Endothelial cell of umbilical vein (primary cell): ENCODE measurements around the gene PABPN1. TPM values are rescaled to one million over a fixed set of nuclear protein-coding genes. Genes with fewer than 3 reads are reported as not detected.

ENCODE experiments used
- BruUV-seq: library from RNA; stranded (reverse); fragments of 400-500 nt; replicated peaks from 2 replicates; lab custom pipeline; 2021; lab: Mats Ljungman, UMichigan
- CTCF ChIA-PET: fragments of 300-600, 350-600 bp; sonication (Branson Sonifier 250); formaldehyde crosslinking; loops from one replicate; lab custom pipeline; 2021; ENCODE audit warnings: antibody characterized with exemption, inconsistent platforms; lab: Charles Lee
- POLR2A ChIA-PET: fragments of 300-600, 350-600 bp; sonication (Branson Sonifier 250); formaldehyde crosslinking; loops from one replicate; lab custom pipeline; 2021; ENCODE audit warnings: antibody characterized with exemption, inconsistent platforms; lab: Charles Lee
- DNase-seq: peaks from one replicate; pipeline ENCODE4 v3.0.0-alpha.2; 2011; ENCODE audit warnings: low read depth, low spot score
- FAIRE-seq: peaks from 2 replicates; lab custom pipeline; 2011; peaks lifted over from hg19 to GRCh38; lab: Jason Lieb, UNC
- H2AFZ ChIP-seq: 2 replicates; pipeline ENCODE4 v1.6.0; 2012; ENCODE audit warnings: low read depth, low read length, control low read depth, inconsistent platforms
- H3K27ac ChIP-seq: 2 replicates; pipeline ENCODE4 v1.5.1; 2011; ENCODE audit warnings: low read depth, mild to moderate bottlenecking, control low read depth, low read length, moderate library complexity; ENCODE audit not compliant: insufficient read depth
- H3K27me3 ChIP-seq, 2 experiments: 2 replicates each; pipeline versions ENCODE4 v1.6.0 to v1.6.1; 2011; ENCODE audit warnings: low read length in 2 of 2, mixed read lengths in 1 of 2; ENCODE audit not compliant: control insufficient read depth in 2 of 2, insufficient read depth in 2 of 2
- H3K36me3 ChIP-seq, 2 experiments: 2 replicates in 1 of 2; 3 replicates in 1 of 2; pipeline ENCODE4 v1.5.1; 2011; ENCODE audit warnings: low read length in 2 of 2, mild to moderate bottlenecking in 1 of 2, moderate library complexity in 1 of 2; ENCODE audit not compliant: control insufficient read depth in 2 of 2, insufficient read depth in 2 of 2; ENCODE audit errors: extremely low read depth in 1 of 2
- H3K4me1 ChIP-seq: 3 replicates; pipeline ENCODE4 v1.5.1; 2011; ENCODE audit warnings: mild to moderate bottlenecking, low read length; ENCODE audit not compliant: control insufficient read depth, insufficient read depth; ENCODE audit errors: extremely low read depth
- H3K4me2 ChIP-seq: 2 replicates; pipeline ENCODE4 v1.6.1; 2011; ENCODE audit warnings: low read length, control low read depth, mixed read lengths; ENCODE audit not compliant: insufficient read depth
- H3K4me3 ChIP-seq, 3 experiments: fragments of 200-600 bp in 1 of 3; sonication (generic), shearing (Covaris generic) in 1 of 3; replicated peaks in 1 of 3; 2 replicates each; pipeline ENCODE4 v1.5.1; 2011 to 2016; ENCODE audit warnings: control low read depth in 3 of 3, low read length in 3 of 3, mild to moderate bottlenecking in 2 of 3, inconsistent platforms in 1 of 3, low read depth in 1 of 3, moderate library complexity in 1 of 3; ENCODE audit not compliant: insufficient read depth in 1 of 3
- H3K79me2 ChIP-seq: 2 replicates; pipeline ENCODE4 v1.6.0; 2012; ENCODE audit warnings: low read length, inconsistent platforms; ENCODE audit not compliant: control insufficient read depth, insufficient read depth
- H3K9ac ChIP-seq: replicated peaks from 2 replicates; pipeline ENCODE3; 2011; ENCODE audit warnings: low read length, control low read depth; ENCODE audit not compliant: insufficient read depth; ENCODE audit errors: extremely low read depth
- H3K9me1 ChIP-seq: replicated peaks from 3 replicates; pipeline ENCODE4 v1.6.0; 2011; ENCODE audit warnings: mild to moderate bottlenecking, low read length; ENCODE audit not compliant: control insufficient read depth, insufficient read depth; ENCODE audit errors: extremely low read depth
- H3K9me3 ChIP-seq: replicated peaks from 2 replicates; pipeline ENCODE4 v1.5.1; 2012; ENCODE audit warnings: low read length, inconsistent platforms; ENCODE audit not compliant: control insufficient read depth, insufficient read depth
- H4K20me1 ChIP-seq: replicated peaks from 2 replicates; pipeline ENCODE3; 2011; ENCODE audit warnings: mild to moderate bottlenecking, low read length; ENCODE audit not compliant: control insufficient read depth, insufficient read depth; ENCODE audit errors: extremely low read depth
- EZH2 ChIP-seq: IDR thresholded peaks from 2 replicates; pipeline ENCODE4 v1.6.1; 2012; ENCODE audit warnings: borderline replicate concordance, low read depth, mild to moderate bottlenecking, moderate library complexity, low read length, inconsistent platforms; ENCODE audit not compliant: severe bottlenecking
- FOS ChIP-seq: IDR thresholded peaks from 2 replicates; pipeline ENCODE4 v1.6.1; 2011; ENCODE audit warnings: mild to moderate bottlenecking, low read length, moderate library complexity, borderline replicate concordance; ENCODE audit not compliant: insufficient read depth
- GATA2 ChIP-seq: IDR thresholded peaks from 2 replicates; pipeline ENCODE4 v1.7.0; 2011; ENCODE audit warnings: low read depth, mild to moderate bottlenecking, moderate library complexity, mixed read lengths, low read length; ENCODE audit not compliant: insufficient read length, insufficient read depth
- JUN ChIP-seq: IDR thresholded peaks from 2 replicates; pipeline ENCODE4 v1.6.1; 2011; ENCODE audit warnings: borderline replicate concordance, low read depth; ENCODE audit not compliant: insufficient read length, insufficient read depth
- MYC ChIP-seq: IDR thresholded peaks from one replicate; pipeline ENCODE4 v1.6.1; 2011; ENCODE audit warnings: mild to moderate bottlenecking, low read depth, low read length
- POLR2A ChIP-seq: IDR thresholded peaks from 2 replicates; pipeline ENCODE4 v1.6.1; 2012; ENCODE audit warnings: low read depth, mild to moderate bottlenecking, control low read depth, low read length
- POLR2AphosphoS5 ChIP-seq: IDR thresholded peaks from 2 replicates; pipeline ENCODE4 v1.6.1; 2012; ENCODE audit warnings: low read depth, mild to moderate bottlenecking, control low read depth, low read length, moderate library complexity; ENCODE audit not compliant: insufficient read depth
- dilution Hi-C: fragments of 300-500 bp; cut with MboI; formaldehyde crosslinking; loops from one replicate; pipeline ENCODE4 v1.15.0; 2019; ENCODE audit warnings: low sequenced_read_pairs; ENCODE audit not compliant: extremely low pct_ligation_motif_present
- intact Hi-C: fragments of 100-400 bp; cut with micrococcal nuclease; formaldehyde crosslinking; loops from one replicate; pipeline ENCODE4 v1.10.0; 2022
- polyA plus RNA-seq, 4 experiments: library from polyadenylated mRNA; depleted of rRNA in 3 of 4; stranded (reverse) in 3 of 4; unstranded in 1 of 4; fragments of >200 nt; gene quantifications; 2 replicates each; pipeline versions ENCODE4 v1.2.1 to v1.2.3, GENCODE V29; 2011 to 2012; ENCODE audit warnings: missing spikeins in 1 of 4
- total RNA-seq: library from RNA; stranded (reverse); gene quantifications from 2 replicates; pipeline ENCODE4 v1.2.3, GENCODE V29; 2021
- TF ChIP-seq, protein P1 (sequence below): IDR thresholded peaks from 2 replicates; pipeline ENCODE4 v1.6.1; 2011; ENCODE audit not compliant: insufficient read depth, insufficient read length
- TF ChIP-seq, protein P2 (sequence below), 2 donors: IDR thresholded peaks; 1 replicate in 1 of 2; 2 replicates in 1 of 2; pipeline ENCODE4 v1.5.1; 2011; ENCODE audit warnings: low read length in 2 of 2, mild to moderate bottlenecking in 2 of 2, moderate library complexity in 2 of 2, control low read depth in 1 of 2, inconsistent platforms in 1 of 2, low read depth in 1 of 2; ENCODE audit not compliant: insufficient read depth in 1 of 2; ENCODE audit errors: extremely low read depth in 1 of 2

PABPN1 gene
- total and polyA plus RNA-seq, 2 donors (not counting 3 experiments of a cell fraction or from before 2014, with no cell fraction given), result 231 TPM

GRCh38 chr14:23349156-23349845, 28.0 kb downstream of the PABPN1 start:
- DNase-seq (no peak), FAIRE-seq (no peak)
- Histone ChIP-seq H3K79me2 (no peaks in the 10 kb centered on the region), H3K9me1 (no peaks in the 10 kb centered on the region), H3K27me3 (peaks cover 32 to 34% of the 10 kb centered on the region in 2 experiments), H3K36me3 (no peaks in the 10 kb centered on the region), H4K20me1 (no peaks in the 10 kb centered on the region), H3K4me1 (no peaks in the 10 kb centered on the region), H3K9me3 (no peaks in the 10 kb centered on the region), H3K27ac (no peak overlapping the region), H3K9ac (no peak overlapping the region), H3K4me2 (no peak overlapping the region), H3K4me3 (no peak overlapping the region), H2AFZ (no peak overlapping the region)
- POLR2A ChIA-PET, result no interaction called here
- BruUV-seq, result no TSS peak
- dilution Hi-C loops, result no loop called here
- TF ChIP-seq EZH2, result no peak
- no peak for TF ChIP-seq FOS
- TF ChIP-seq JUN, result no peak
- no peak for TF ChIP-seq GATA2
- no peak for TF ChIP-seq POLR2AphosphoS5
- TF ChIP-seq MYC, result no peak
- TF ChIP-seq, protein P1, sequence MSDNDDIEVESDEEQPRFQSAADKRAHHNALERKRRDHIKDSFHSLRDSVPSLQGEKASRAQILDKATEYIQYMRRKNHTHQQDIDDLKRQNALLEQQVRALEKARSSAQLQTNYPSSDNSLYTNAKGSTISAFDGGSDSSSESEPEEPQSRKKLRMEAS, result no peak
- TF ChIP-seq, protein P2, sequence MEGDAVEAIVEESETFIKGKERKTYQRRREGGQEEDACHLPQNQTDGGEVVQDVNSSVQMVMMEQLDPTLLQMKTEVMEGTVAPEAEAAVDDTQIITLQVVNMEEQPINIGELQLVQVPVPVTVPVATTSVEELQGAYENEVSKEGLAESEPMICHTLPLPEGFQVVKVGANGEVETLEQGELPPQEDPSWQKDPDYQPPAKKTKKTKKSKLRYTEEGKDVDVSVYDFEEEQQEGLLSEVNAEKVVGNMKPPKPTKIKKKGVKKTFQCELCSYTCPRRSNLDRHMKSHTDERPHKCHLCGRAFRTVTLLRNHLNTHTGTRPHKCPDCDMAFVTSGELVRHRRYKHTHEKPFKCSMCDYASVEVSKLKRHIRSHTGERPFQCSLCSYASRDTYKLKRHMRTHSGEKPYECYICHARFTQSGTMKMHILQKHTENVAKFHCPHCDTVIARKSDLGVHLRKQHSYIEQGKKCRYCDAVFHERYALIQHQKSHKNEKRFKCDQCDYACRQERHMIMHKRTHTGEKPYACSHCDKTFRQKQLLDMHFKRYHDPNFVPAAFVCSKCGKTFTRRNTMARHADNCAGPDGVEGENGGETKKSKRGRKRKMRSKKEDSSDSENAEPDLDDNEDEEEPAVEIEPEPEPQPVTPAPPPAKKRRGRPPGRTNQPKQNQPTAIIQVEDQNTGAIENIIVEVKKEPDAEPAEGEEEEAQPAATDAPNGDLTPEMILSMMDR (IDR thresholded peaks at IDR 0.05; ENCODE audit: extremely low read depth in 1 of 2, insufficient read depth in 1 of 2, low read depth in 1 of 2, low read length in 2 of 2), result no peak
- TF ChIP-seq POLR2A, result no peak
- intact Hi-C loops, result no loop called here
- CTCF ChIA-PET, result no interaction called here
